Measurements from ENCODE around the gene SPDYE6.
"Not testable (repeated sequence)": the region's sequence is repeated elsewhere in the genome, so short reads cannot be mapped to it uniquely, and the experiment has no call there.

SPDYE6 gene

DNA sequence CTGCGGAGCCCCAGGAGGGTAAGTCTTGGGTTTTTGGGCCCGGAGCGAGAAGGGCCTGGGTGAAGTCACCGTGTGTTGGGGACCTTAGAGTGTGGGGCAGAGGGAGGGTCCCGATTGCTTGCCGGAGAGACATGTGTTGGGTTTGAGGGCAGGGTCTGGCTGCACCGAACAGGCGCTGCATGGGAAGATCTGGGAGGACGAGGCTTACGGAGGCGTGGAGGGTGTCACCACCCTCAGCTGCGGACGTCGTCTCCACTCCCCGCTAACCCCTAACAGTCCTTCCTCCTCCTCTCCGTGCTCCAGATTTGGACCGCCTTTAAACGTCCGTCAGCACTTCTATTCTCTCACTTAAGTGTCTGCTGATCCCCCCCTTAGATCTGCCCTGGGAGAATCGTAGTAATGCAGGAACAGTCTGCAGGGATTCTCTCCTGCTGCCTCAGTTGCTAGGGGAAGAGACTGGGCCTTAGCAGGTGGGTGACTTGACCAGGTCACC, 8.2 kb upstream of the SPDYE6 start:
- in situ Hi-C loops (cut with HindIII; ENCODE audit: low sequenced_read_pairs): not testable (repeated sequence)

- in situ Hi-C loops (cut with HindIII; ENCODE audit: low sequenced_read_pairs): not testable (repeated sequence)
Measured at GRCh38 chr7:102363549-102364393, 7.5 kb upstream of the SPDYE6 start.

DNA sequence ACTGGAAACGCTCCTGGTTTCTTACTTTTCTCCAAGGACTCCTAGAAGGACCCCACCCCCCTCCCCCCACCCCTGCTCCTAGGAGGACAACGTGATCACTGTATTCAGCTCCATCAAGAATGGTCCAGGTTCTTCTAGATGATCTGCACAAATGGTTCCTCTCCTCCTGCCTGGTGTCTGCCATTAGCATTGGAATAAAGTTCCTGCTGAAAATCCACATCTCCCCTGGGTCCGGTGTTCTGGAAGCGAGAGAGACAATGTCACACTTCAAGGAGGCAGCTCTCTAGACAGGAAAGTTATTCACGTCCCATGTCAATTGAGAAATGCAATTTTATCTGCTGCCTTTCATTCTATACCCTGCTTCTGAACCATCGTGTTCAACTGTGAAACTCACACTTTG, 9.3 kb downstream of the SPDYE6 start:
- in situ Hi-C loops (cut with HindIII; ENCODE audit: low sequenced_read_pairs): not testable (repeated sequence)

- in situ Hi-C loops (cut with HindIII; ENCODE audit: low sequenced_read_pairs): not testable (repeated sequence)
Measured at GRCh38 chr7:102340599-102341368, 15.5 kb downstream of the SPDYE6 start.

GRCh38 chr7:102337420-102337819, 18.8 kb downstream of the SPDYE6 start:
- in situ Hi-C loops (cut with HindIII; ENCODE audit: low sequenced_read_pairs): not testable (repeated sequence)

DNA sequence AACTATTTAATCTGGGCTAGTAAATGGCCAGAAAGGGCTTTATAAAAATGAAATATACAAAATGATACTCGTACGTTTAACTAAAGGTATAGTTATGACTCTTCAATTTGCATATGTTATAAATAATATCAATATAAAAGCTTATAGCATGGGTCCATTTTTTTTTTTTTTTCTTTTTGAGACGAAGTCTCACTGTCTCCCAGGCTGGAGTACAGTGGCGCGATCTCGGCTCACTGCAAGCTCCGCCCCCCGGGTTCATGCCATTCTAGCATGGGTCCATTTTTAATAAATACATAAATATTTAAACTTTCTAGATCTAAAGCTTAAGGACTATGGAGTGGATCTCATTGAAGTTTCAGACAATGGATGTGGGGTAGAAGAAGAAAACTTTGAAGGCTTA, 19.2 kb downstream of the SPDYE6 start:
- in situ Hi-C loops (cut with HindIII; ENCODE audit: low sequenced_read_pairs): not testable (repeated sequence)

DNA sequence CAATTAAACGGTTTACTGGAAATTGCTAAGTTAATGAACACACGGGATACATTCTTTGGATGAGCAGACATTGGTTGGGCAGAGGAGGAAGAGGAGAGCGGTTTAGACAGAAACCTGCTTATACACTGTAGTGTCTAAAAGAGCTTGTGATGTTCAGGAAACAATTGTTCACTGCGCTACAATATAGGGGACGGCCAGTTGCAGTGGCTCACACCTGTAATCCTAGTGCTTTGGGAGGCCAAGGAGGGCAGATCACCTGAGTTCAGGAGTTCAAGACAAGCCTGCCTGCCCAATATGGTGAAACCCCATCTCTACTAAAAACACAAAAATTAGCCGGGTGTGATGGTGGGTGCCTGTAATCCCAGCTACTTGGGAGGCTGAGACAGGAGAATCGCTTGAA, 20.7 kb downstream of the SPDYE6 start:
- in situ Hi-C loops (cut with HindIII; ENCODE audit: low sequenced_read_pairs): not testable (repeated sequence)

GRCh38 chr7:102330666-102331460, 25.4 kb downstream of the SPDYE6 start:
- in situ Hi-C loops (cut with HindIII; ENCODE audit: low sequenced_read_pairs): not testable (repeated sequence)

DNA sequence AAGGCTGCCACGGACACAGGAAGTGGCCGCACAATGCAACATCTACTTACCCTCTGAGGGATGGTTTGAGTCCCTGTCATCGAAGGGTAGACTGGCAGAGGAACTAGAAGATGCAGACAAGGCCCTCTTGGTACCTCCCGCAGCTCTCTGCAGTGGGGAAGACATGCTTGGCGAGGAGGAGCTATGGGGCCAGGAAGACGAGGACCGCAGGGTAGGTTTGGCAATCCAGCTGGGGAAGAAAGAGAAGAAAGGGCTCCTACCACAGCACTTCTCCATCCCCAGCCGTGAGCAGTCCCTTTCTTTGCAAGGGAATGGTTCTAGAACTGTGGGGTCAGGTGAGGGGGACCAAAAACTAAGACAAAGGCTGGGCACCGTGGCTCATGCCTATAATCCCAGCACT, 26.9 kb downstream of the SPDYE6 start:
- in situ Hi-C loops (cut with HindIII; ENCODE audit: low sequenced_read_pairs): not testable (repeated sequence)

GRCh38 chr7:102328863-102329262, 27.4 kb downstream of the SPDYE6 start:
- in situ Hi-C loops (cut with HindIII; ENCODE audit: low sequenced_read_pairs): not testable (repeated sequence)

DNA sequence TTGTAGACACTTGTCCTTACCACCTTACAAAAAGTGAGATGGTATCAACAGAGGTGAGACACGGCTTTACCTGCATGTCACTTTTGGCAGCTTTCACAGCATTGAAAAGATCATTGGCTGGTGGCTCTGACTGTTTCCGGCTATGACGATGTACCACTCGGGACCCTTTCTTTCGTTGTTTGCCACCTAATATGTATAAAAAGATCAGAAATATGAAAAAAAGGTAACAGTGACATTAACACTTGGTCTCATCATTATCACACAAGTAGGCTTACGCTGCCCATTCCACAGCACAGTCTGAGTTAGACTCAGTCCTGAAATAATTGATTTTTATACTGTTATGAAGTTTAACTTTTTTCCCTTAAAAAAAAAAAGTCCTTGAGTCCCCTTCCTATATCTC, 29.1 kb downstream of the SPDYE6 start:
- in situ Hi-C loops (cut with HindIII; ENCODE audit: low sequenced_read_pairs): not testable (repeated sequence)

- in situ Hi-C loops (cut with HindIII; ENCODE audit: low sequenced_read_pairs): no loop called here
Measured at GRCh38 chr7:102326157-102326889, 29.9 kb downstream of the SPDYE6 start.

- in situ Hi-C loops (cut with HindIII; ENCODE audit: low sequenced_read_pairs): not testable (repeated sequence)
Measured at GRCh38 chr7:102325106-102325505, 31.1 kb downstream of the SPDYE6 start.

- in situ Hi-C loops (cut with HindIII; ENCODE audit: low sequenced_read_pairs): no loop called here
Measured at GRCh38 chr7:102323914-102324195, 32.4 kb downstream of the SPDYE6 start.

- in situ Hi-C loops (cut with HindIII; ENCODE audit: low sequenced_read_pairs): no loop called here
Measured at GRCh38 chr7:102322202-102322715, 34.0 kb downstream of the SPDYE6 start.

GRCh38 chr7:102321351-102322201, 34.7 kb downstream of the SPDYE6 start:
- in situ Hi-C loops (cut with HindIII; ENCODE audit: low sequenced_read_pairs): no loop called here

DNA sequence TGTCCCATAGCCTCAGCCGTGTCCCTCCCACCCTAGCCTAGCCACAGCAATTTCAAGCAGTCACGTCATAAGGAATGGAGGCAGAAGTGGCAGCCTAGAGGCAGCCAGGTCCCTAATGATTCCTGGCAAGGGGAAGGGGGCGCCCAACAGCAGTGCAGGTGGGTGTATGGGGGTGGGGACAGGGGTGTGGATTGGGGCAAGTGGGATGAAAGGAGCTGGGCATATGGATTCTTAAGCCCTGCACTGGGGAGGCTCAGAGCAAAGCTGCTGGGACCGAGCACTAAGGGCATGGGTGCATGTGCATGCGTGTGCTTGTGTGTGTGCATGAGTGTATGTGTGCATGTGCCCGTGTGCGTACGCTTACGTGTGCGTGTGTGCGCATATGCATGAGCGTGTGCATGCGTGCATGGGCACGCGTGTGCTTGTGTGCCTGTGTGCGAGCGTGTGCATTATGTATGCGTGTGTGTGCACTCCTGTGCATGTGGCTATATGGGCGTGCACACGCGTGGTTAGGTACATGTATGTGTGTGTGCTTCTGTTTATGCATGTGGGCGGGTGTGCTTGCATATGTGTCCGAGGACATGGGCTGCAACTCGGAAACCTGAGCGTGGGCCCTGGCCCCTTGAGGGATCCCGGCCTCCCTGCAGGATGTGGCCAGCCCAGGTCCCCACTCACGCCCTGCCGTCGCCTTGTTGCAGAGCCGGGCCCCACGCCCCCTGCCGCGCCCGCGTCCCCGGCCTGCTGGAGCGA, 35.5 kb downstream of the SPDYE6 start:
- in situ Hi-C loops (cut with HindIII; ENCODE audit: low sequenced_read_pairs): no loop called here

DNA sequence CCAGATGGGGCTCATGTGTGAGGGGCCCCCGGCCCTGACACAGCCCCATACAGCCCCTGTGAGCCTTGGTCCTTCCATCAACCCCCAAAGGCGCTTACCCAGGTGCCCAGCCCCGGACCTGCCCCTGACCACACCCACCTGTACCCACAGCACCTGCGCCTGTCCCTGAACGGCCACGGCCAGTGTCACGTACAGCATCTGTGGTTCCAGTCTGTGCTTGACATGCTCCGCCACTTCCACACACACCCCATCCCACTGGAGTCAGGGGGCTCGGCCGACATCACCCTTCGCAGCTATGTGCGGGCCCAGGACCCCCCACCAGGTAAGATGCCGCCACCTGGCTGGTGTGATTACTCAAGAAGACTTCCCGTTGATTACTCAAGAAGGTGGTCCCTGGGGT, 36.1 kb downstream of the SPDYE6 start:
- in situ Hi-C loops (cut with HindIII; ENCODE audit: low sequenced_read_pairs): no loop called here

GRCh38 chr7:102319671-102320070, 36.6 kb downstream of the SPDYE6 start:
- in situ Hi-C loops (cut with HindIII; ENCODE audit: low sequenced_read_pairs): no loop called here
